UCSD-AML1 (cell line): Measurements from ENCODE around the gene KLK8.

ENCODE experiments used
- DNase-seq: peaks from one replicate; lab custom pipeline; 2025; ENCODE audit not compliant: unreplicated experiment; lab: John Stamatoyannopoulos, UW

Gene KLK8, protein sequence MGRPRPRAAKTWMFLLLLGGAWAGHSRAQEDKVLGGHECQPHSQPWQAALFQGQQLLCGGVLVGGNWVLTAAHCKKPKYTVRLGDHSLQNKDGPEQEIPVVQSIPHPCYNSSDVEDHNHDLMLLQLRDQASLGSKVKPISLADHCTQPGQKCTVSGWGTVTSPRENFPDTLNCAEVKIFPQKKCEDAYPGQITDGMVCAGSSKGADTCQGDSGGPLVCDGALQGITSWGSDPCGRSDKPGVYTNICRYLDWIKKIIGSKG

GRCh38 chr19:51001515-51001914 lies at the start of gene KLK8:
Gene KLK8 (minus strand): TSS chr19:51001604. CDS start chr19:51001167, 437 bp downstream.
- DNase-seq = no peak

DNA sequence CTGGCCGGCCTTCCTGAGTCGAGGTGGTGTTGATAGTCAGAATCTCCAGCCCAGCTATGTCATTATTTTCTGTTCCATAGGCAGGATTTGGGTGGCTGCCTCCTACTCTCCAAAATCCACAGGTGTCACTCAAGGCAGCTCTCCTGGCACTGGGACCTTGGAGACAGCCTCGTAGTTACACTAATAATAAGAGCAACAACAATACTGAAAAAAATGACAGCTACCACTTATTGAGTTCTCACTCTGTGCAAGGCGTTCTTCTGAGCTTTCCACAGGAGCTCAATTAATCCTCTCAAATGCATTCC lies 45.6 kb upstream of the KLK8 start:
- no peak for DNase-seq

- DNase-seq = no peak
Measured at GRCh38 chr19:51044327-51044726, 42.9 kb upstream of the KLK8 start.

- no peak for DNase-seq
Measured at GRCh38 chr19:51043497-51043896, 42.1 kb upstream of the KLK8 start.

DNA sequence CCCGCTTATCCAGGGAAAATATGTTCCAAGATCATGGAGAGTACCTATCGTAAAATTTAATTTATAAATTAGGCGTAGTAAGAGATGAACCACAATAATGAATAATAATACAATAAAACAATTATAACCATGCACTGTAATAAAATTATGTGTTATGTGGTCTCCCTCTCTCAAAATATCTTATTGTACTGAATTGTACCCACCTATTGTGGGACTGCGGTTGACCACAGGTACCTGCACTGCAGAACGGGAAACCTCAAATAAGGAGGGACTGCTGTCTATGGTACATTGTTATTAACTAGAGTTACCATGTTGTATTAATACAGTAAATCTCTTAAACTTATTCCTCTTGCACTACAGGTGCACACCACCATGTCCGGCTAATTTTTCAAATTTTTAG lies 38.7 kb upstream of the KLK8 start:
- DNase-seq = no peak

- no peak for DNase-seq
Measured at GRCh38 chr19:51036519-51036918, 35.1 kb upstream of the KLK8 start.

- DNase-seq = no peak
Measured at GRCh38 chr19:51034704-51035103, 33.3 kb upstream of the KLK8 start, which contains the start of gene KLK12. Gene KLK12 (minus strand): TSS chr19:51035002. CDS start chr19:51034621, 381 bp downstream.

DNA sequence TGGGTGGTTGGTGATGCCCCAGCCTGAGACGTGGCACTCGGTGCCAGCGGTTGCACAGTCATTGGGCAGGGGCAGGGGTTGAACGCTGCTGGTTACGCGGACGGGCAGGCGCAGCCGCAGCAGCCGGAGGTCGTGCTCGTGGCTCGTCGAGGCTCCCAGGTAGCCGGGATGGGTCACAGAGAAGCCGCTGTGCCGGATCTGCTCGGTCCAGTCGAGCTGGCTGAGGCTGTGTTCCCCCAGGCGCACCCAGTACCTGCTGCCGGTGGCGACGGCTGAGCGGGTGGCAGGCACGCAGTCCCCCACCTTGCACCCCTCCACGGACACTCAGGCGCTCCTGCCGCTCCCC lies 30.4 kb upstream of the KLK8 start:
- no peak for DNase-seq

DNA sequence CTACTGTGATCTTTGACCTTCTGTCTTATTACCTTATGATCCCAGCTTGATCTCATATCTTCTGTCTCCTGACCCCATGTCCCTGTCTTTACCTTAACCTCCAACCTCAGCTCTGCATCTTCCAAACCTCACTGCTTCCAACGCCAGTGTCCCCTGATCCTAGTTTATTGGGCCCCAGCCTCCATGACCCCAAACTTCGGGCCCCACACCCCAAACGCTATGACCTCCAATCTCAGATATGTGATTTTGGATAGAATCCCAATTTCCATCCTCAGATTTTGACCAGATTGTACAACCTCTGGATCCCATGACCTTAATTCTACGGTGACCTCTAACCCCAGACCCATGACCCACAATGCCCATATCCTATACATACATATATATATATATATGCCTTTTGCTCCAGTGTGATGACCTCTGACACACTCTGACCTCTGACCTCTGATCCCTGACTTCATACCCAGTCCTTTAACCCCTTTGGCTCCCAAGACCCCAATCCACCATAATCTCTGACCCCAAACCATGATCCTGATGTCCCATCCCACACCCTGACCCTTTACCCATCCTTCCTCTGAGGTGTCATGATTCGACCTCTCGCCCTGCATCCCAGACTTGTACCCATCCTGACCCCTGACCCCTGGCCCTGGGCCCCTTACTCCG lies 29.9 kb upstream of the KLK8 start:
- DNase-seq = no peak

GRCh38 chr19:51030631-51031030 lies 29.2 kb upstream of the KLK8 start:
- no peak for DNase-seq

- DNase-seq = no peak
Measured at GRCh38 chr19:51029718-51030117, 28.3 kb upstream of the KLK8 start.

DNA sequence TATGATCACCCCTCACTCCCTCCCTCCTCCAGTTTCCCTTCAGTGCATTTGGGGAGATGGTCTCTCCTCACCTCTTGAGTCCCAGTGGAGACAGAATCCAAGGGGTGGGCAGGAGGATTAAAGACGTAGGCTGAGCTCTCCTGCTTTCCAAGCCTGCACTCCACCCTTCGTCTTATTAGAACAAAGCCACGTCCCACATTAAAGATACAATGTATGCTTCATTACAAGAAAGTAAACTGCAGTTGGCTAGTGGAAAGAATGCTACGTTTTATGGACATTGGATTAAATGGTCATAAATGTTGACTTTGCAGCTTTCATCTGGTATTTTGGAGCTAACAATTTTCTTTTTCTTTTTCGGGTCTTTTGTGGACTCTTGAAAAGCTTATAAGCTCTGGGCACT lies 26.5 kb upstream of the KLK8 start:
- DNase-seq = no peak

GRCh38 chr19:51027126-51027806 lies 25.9 kb upstream of the KLK8 start:
- no peak for DNase-seq

- DNase-seq = no peak
Measured at GRCh38 chr19:51026554-51026831, 25.1 kb upstream of the KLK8 start, which contains the start of gene KLK11. Gene KLK11 (minus strand): TSS chr19:51026616. CDS start chr19:51025631, 985 bp downstream.

DNA sequence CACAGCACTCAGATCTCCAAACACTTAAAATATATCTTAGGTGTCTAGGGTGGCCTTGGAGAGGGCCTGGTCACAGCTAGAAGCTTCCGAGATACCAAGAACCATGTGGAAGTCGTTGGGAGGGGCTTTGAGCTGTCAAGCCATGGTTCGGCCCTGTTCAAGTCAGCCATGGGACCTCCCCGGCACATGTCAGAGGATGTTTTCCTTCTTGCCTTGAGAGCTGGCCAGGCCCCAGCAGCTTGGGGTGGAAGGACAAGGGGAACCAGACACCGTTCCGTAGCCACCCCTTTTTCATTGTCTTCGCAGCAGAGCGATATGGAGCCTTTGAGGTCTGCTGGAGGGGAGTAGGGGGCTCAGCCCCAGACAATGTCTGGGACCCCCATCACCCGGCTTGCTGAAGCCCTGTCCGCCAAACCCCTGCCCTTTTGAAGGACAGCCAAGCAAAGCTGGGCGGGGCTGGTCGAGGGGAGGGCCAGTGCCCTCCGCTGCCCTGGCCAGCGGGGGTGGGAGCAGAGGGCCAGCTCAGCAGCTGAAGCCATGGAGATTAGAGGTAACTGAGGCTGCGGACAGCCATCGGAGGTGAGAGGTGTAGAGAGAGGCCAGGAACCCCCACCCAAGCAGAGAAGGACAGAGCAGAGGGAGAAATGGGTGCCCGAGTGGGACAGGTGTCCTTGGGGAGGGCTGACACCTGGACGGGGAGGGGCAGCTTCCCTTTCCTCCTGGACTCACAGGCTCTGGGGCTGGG lies 24.6 kb upstream of the KLK8 start:
- DNase-seq = no peak

- no peak for DNase-seq
Measured at GRCh38 chr19:51025401-51025800, 24.0 kb upstream of the KLK8 start.

DNA sequence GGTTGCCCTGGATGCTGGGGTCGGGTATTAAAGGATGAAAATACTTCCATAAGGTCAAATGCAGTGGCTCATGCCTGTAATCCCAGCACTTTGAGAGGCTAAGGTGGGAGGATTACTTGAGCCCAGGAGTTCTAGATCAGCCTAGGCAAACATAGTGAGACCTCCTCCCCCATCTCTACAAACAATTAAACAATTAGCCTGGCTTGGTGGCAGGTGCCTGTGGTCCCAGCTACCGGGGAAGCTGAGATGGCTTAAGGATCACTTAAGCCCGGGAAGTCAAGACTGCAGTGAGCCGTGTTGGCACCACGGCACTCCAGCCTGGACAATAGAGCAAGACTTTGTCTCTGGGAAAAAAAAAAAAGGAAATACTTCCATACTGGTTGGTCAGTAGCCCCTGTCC lies 23.5 kb upstream of the KLK8 start:
- no peak for DNase-seq

- no peak for DNase-seq
Measured at GRCh38 chr19:51023946-51024345, 22.5 kb upstream of the KLK8 start.

- DNase-seq = no peak
Measured at GRCh38 chr19:51022526-51022925, 21.1 kb upstream of the KLK8 start.

DNA sequence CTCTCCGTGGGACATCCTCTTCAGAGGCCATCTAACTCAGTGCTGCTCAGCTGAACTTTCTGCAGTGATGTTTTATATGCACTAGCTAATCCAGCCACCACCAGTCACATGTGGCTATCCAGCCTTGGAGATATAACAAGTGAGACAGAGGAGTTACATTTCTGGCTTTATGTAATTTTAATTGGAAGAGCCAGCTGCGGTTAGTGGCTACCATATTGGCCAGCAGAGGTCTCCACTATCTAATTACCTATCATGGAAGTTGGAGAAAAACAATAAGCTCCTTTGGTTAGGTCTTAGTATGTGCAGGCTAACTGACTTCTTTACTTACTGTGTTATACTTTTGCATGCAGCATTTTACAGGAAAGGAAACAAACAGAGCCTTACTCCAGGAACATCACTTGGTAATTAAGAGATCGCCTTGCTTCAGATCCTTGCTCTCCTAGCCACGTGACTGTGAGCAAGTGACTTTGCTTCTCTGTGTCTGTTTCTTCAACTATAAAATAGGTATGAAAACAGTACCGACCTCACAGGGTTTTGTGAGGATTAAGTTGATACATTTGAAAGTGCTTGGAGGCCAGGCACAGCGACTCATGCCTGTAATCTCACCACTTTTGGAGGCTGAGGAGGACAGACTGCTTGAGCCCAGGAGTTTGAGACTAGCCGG lies 19.7 kb upstream of the KLK8 start:
- DNase-seq = no peak

DNA sequence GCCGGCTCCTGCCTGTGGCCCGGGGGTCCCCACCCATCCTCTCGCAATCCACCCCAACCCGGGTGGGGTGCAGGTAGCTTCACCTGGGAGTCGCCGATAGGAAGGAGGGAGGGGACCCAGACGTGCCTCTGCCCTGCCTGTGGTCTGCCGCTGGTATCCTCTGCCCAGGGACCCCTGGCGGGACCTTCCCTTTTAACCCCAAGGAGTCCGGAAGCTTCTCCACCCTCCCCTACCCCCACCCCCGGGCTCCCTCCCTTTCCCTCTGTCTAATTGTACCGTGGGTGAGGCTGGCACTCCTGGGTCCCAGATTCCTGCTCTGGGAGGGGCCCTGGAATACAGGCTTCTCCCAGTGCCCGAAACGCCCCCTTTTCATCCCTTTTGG lies 18.1 kb upstream of the KLK8 start, which contains the start of gene KLK10:
TSS of gene KLK10 (minus strand) at position 166 of the 382 bp plus-strand sequence. CDS start 579 bp downstream, outside the sequence.
- DNase-seq = no peak
